Measurements from ENCODE around the gene PDZRN4. TPM values are rescaled to one million over a fixed set of nuclear protein-coding genes. Genes with fewer than 3 reads are reported as not detected.

Gene PDZRN4
- total and polyA plus RNA-seq, 2 donors (not counting 3 experiments of a cell fraction or from before 2014, with no cell fraction given): not detected

DNA sequence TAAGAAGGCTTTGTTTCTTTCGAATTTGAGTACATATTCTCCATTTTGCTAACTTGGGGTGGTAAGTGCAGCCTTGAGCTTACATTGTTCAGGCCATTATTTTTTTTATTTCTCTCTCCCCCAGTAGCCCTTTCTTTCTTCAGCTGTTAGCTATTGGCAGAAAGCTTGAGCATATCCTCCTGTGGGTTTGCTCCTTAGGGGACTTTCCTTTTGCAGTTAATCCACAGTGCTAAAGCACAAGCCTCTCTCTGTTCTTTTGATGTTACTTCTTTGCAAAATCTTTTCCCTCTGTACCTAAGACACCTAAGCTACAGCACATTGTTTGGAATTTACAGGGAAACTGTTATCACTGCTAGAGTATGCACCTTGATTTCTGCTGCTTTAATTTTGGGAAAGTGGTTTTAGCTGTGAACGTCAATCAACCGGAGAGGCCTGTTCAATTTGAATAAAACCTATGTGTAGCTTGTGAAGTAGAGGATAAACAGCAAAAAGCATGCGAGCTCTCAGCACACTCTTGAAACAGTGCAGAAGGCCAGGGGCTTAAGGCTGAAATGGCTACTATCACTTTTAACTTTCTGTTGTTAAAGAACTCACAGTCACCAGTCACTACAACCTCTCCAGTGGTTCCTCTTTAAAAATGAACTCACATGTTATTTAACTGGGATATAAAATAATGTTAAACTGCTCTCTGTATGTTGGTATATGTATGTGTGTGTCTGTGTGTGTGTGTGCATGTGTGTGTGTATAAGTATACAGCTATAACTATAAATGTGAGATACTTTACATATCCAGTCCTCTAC, 139.2 kb downstream of the PDZRN4 start:
- DNase-seq (ENCODE audit: low read depth, low spot score) (no peak), FAIRE-seq (no peak)
- H3K9me1 ChIP-seq (replicated peaks; ENCODE audit: control insufficient read depth, extremely low read depth, insufficient read depth, low read length): no peaks in the 10 kb centered on the region
- BruUV-seq (replicated peaks): no TSS peak
- H2AFZ ChIP-seq (ENCODE audit: low read depth, low read length): no peak overlapping the region
- no peak overlapping the region for H3K4me3 ChIP-seq (replicated peaks in 1 of 3; ENCODE audit: insufficient read depth in 1 of 3, low read depth in 1 of 3, low read length in 3 of 3)
- intact Hi-C loops (cut with micrococcal nuclease): no loop called here
- TF ChIP-seq MYC (IDR thresholded peaks at IDR 0.05; ENCODE audit: low read depth, low read length): no peak
- TF ChIP-seq, protein P1, sequence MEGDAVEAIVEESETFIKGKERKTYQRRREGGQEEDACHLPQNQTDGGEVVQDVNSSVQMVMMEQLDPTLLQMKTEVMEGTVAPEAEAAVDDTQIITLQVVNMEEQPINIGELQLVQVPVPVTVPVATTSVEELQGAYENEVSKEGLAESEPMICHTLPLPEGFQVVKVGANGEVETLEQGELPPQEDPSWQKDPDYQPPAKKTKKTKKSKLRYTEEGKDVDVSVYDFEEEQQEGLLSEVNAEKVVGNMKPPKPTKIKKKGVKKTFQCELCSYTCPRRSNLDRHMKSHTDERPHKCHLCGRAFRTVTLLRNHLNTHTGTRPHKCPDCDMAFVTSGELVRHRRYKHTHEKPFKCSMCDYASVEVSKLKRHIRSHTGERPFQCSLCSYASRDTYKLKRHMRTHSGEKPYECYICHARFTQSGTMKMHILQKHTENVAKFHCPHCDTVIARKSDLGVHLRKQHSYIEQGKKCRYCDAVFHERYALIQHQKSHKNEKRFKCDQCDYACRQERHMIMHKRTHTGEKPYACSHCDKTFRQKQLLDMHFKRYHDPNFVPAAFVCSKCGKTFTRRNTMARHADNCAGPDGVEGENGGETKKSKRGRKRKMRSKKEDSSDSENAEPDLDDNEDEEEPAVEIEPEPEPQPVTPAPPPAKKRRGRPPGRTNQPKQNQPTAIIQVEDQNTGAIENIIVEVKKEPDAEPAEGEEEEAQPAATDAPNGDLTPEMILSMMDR (IDR thresholded peaks at IDR 0.05; ENCODE audit: extremely low read depth in 1 of 2, insufficient read depth in 1 of 2, low read depth in 1 of 2, low read length in 2 of 2): no peak
- TF ChIP-seq JUN (IDR thresholded peaks at IDR 0.05; ENCODE audit: borderline replicate concordance, insufficient read depth, insufficient read length, low read depth): no peak
- TF ChIP-seq EZH2 (IDR thresholded peaks at IDR 0.05; ENCODE audit: borderline replicate concordance, low read depth, low read length, severe bottlenecking): no peak
- TF ChIP-seq GATA2 (IDR thresholded peaks at IDR 0.05; ENCODE audit: insufficient read depth, insufficient read length, low read depth, low read length): no peak
- no peak for TF ChIP-seq FOS (IDR thresholded peaks at IDR 0.05; ENCODE audit: borderline replicate concordance, insufficient read depth, low read length)
- TF ChIP-seq POLR2A (IDR thresholded peaks at IDR 0.05; ENCODE audit: low read depth, low read length): no peak
- TF ChIP-seq, protein P2, sequence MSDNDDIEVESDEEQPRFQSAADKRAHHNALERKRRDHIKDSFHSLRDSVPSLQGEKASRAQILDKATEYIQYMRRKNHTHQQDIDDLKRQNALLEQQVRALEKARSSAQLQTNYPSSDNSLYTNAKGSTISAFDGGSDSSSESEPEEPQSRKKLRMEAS (IDR thresholded peaks at IDR 0.05; ENCODE audit: insufficient read depth, insufficient read length): no peak
- no peak for TF ChIP-seq POLR2AphosphoS5 (IDR thresholded peaks at IDR 0.05; ENCODE audit: insufficient read depth, low read depth, low read length)
- POLR2A ChIA-PET: no interaction called here
- no peaks in the 10 kb centered on the region for H3K9me3 ChIP-seq (replicated peaks; ENCODE audit: control insufficient read depth, insufficient read depth, low read length)
- CTCF ChIA-PET: interaction anchor here (1.5 kb wide), 1 partner anchor 20 kb away, joined by 3 read pairs; no protein-coding TSS in a partner anchor
- H3K27ac ChIP-seq (ENCODE audit: insufficient read depth, low read depth, low read length): no peak overlapping the region
- no peaks in the 10 kb centered on the region for H3K4me1 ChIP-seq (ENCODE audit: control insufficient read depth, extremely low read depth, insufficient read depth, low read length)
- no peaks in the 10 kb centered on the region for H3K27me3 ChIP-seq (ENCODE audit: control insufficient read depth in 2 of 2, insufficient read depth in 2 of 2, low read length in 2 of 2)
- H3K36me3 ChIP-seq (ENCODE audit: control insufficient read depth in 2 of 2, extremely low read depth in 1 of 2, insufficient read depth in 2 of 2, low read length in 2 of 2): no peaks in the 10 kb centered on the region
- dilution Hi-C loops (cut with MboI; ENCODE audit: extremely low pct_ligation_motif_present, low sequenced_read_pairs): no loop called here
- no peaks in the 10 kb centered on the region for H4K20me1 ChIP-seq (replicated peaks; ENCODE audit: control insufficient read depth, extremely low read depth, insufficient read depth, low read length)
- no peak overlapping the region for H3K4me2 ChIP-seq (ENCODE audit: insufficient read depth, low read length)
- H3K79me2 ChIP-seq (ENCODE audit: control insufficient read depth, insufficient read depth, low read length): no peaks in the 10 kb centered on the region
- H3K9ac ChIP-seq (replicated peaks; ENCODE audit: extremely low read depth, insufficient read depth, low read length): no peak overlapping the region
